Measurements from ENCODE around the gene COBL. TPM values are rescaled to one million over a fixed set of nuclear protein-coding genes. Genes with fewer than 3 reads are reported as not detected.

COBL gene
- total and polyA plus RNA-seq, 2 of the 8 experiments (the other 6 are each of a cell fraction or from before 2014, with no cell fraction given) = 13.8 to 40.4 TPM

DNA sequence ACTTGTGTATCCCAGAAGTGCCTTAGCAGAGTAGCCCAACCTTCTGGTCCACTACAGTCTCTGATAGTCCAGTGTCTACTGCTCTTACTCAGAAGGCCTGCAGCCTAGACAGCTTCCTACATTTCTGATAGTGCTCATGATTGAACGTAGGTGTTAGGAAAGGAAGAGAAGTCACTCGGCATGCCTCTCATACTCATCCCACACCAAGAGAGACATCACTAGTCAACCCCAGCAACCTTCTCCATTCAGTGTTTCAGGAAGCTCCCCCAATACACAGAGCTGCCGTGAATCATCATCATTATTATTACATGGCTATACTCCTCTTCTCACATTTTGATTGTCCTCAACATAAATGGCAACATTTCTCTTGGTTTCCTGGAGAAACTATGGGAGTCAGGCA, 166.4 kb downstream of the COBL start:
- H3K18ac ChIP-seq (ENCODE audit: extremely low read depth, low read length) = no peak overlapping the region
- no peak overlapping the region for H3K14ac ChIP-seq (ENCODE audit: insufficient read length)
- no peak overlapping the region for H3K4me3 ChIP-seq (ENCODE audit: extremely low read depth in 1 of 4, insufficient read depth in 2 of 4, low read depth in 3 of 4, low read length in 4 of 4)
- H4K91ac ChIP-seq (replicated peaks; ENCODE audit: insufficient read length, low read length) = no peak overlapping the region
- no peak overlapping the region for H4K5ac ChIP-seq (ENCODE audit: insufficient read length, low read depth, low read length)
- H3K4me2 ChIP-seq (ENCODE audit: insufficient read depth in 1 of 2, low read depth in 2 of 2, low read length in 2 of 2) = no peak overlapping the region
- H3K27ac ChIP-seq (ENCODE audit: low read depth, low read length) = no peak overlapping the region
- ChIA-PET POLR2A (ENCODE audit: partially characterized antibody) (interaction anchor here (0.8 kb wide), 1 partner anchor 8 kb away, joined by 3 read pairs; no protein-coding TSS in a partner anchor), CTCF (ENCODE audit: partially characterized antibody) (interaction anchor here (0.7 to 7.5 kb wide), 5 partner anchors 8 to 682 kb away, joined by 3 to 76 read pairs (median 8); no protein-coding TSS in a partner anchor)
- DNase-seq (ENCODE audit: low read depth in 1 of 2, low spot score in 2 of 2) (no peak), FAIRE-seq (no peak)
- WGBS, 2 experiments (ENCODE audit: extremely low coverage in 1 of 2, insufficient coverage in 1 of 2, insufficient read length in 1 of 2, insufficient replicate concordance in 2 of 2, low coverage in 1 of 2, low lambda C conversion rate in 2 of 2, missing lambda C conversion rate in 1 of 2) = 97% methylated on average over 2 of the region's 3 CpGs; no CpG with 5 or more reads in 1 of the 2 experiments
- no peaks in the 10 kb centered on the region for H4K20me1 ChIP-seq (replicated peaks in 1 of 2; ENCODE audit: control insufficient read depth in 1 of 2, insufficient read depth in 2 of 2, low read length in 2 of 2)
- no peak overlapping the region for H3K4ac ChIP-seq (replicated peaks; ENCODE audit: insufficient read length, low read depth, low read length)
- no peaks in the 10 kb centered on the region for H3K79me2 ChIP-seq (ENCODE audit: control insufficient read depth in 1 of 2, insufficient read depth in 2 of 2, low read length in 2 of 2)
- no peak overlapping the region for H3K56ac ChIP-seq (replicated peaks; ENCODE audit: insufficient read length, low read depth, low read length)
- H2BK20ac ChIP-seq (ENCODE audit: low read length) = no peak overlapping the region
- no peaks in the 10 kb centered on the region; the same call in 1 of the 2 replicates for H3K79me1 ChIP-seq (ENCODE audit: low read depth, low read length)
- no peak overlapping the region for H2BK120ac ChIP-seq (replicated peaks; ENCODE audit: low read depth, low read length)
- no peak overlapping the region for H2AK5ac ChIP-seq (ENCODE audit: low read depth, low read length)
- H3K23ac ChIP-seq (ENCODE audit: insufficient read length) = no peak overlapping the region
- H3K27me3 ChIP-seq (replicated peaks in 1 of 4; ENCODE audit: control insufficient read depth in 3 of 4, extremely low read depth in 1 of 4, insufficient read depth in 3 of 4, low read length in 3 of 4) = no peaks in the 10 kb centered on the region
- peaks cover 0 to 6% (median 4%) of the 10 kb centered on the region in 4 experiments; a peak in 5 of 7 replicates for H3K4me1 ChIP-seq (replicated peaks in 1 of 4; ENCODE audit: control insufficient read depth in 3 of 4, insufficient read depth in 4 of 4, low read length in 3 of 4)
- H3K9me3 ChIP-seq (ENCODE audit: insufficient read depth in 2 of 2, low read depth in 1 of 2, low read length in 1 of 2) = no peaks in the 10 kb centered on the region; a peak in 1 of 4 replicates
- no peak overlapping the region for H4K8ac ChIP-seq (ENCODE audit: extremely low read depth, insufficient read depth, low read length)
- TF ChIP-seq MAFK (IDR thresholded peaks at IDR 0.05; ENCODE audit: low read depth, low read length) = no peak
- no peak overlapping the region for H3K9ac ChIP-seq (replicated peaks in 1 of 4; ENCODE audit: extremely low read depth in 1 of 4, low read depth in 3 of 4, low read length in 3 of 4)
- no peak overlapping the region; the same call in 1 of the 2 replicates for H2BK15ac ChIP-seq (ENCODE audit: low read length)
- H2BK5ac ChIP-seq (ENCODE audit: low read depth, low read length) = no peak overlapping the region
- no peaks in the 10 kb centered on the region for H3K23me2 ChIP-seq (ENCODE audit: low read depth, low read length)
- H3K36me3 ChIP-seq (ENCODE audit: control insufficient read depth in 2 of 4, insufficient read depth in 4 of 4, low read length in 3 of 4) = 0 out of 8 replicates have a peak, but pooled peaks cover 0 to 4% (median 0%) of the 10 kb centered on the region in 4 experiments
- H2AFZ ChIP-seq (ENCODE audit: low read length) = no peak overlapping the region
- H2BK12ac ChIP-seq (ENCODE audit: low read depth, low read length) = no peak overlapping the region
